ENCODE measurements around the gene SLC2A6. TPM values are rescaled to one million over a fixed set of nuclear protein-coding genes. Genes with fewer than 3 reads are reported as not detected.

The SLC2A6 gene
- total RNA-seq, 1 donor from 2014 or later = 24.3 TPM

DNA sequence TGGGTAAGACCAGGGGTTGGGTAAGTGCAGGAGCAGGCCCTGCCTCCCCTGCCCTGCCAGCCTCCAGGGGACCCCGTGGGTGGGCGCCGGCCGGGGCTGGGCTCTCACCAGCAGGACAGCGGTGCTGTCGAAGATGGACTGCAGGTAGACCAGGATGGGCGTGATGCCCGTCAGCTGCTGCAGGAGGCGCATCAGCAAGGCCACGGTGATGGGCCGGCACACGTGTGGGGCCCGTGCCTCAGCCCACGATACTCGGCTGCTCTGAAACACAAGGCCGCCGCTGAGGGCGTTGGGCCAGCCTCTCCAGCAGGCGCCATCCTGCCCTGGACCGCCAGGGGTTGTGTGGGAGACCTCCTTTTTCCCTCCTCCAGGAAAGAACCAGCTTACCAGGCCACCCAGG is 4.0 kb downstream of the SLC2A6 start:
- Histone ChIP-seq H3K36me3 (ENCODE audit: insufficient read depth, low read length) (no peaks in the 10 kb centered on the region), H3K4me1 (ENCODE audit: insufficient read depth, low read length) (peaks cover 14% of the 10 kb centered on the region), H3K9ac (ENCODE audit: low read length) (no peak overlapping the region), H4K20me1 (ENCODE audit: insufficient read depth, low read length) (peaks cover 20% of the 10 kb centered on the region), H3K79me2 (ENCODE audit: insufficient read depth, low read length) (peaks cover 11% of the 10 kb centered on the region), H2AFZ (ENCODE audit: low read depth, low read length) (no peak overlapping the region), H3K4me3 (ENCODE audit: insufficient read depth, low read depth, low read length) (no peak overlapping the region), H3K4me2 (ENCODE audit: low read length) (no peak overlapping the region), H3K27ac (ENCODE audit: low read depth, low read length) (no peak overlapping the region), H3K27me3 (ENCODE audit: insufficient read depth, low read length) (no peaks in the 10 kb centered on the region), H3K9me3 (ENCODE audit: insufficient read depth, low read depth, low read length) (no peaks in the 10 kb centered on the region)
- Mint-ChIP-seq H3K4me3 (ENCODE audit: unreplicated experiment) (no peak overlapping the region), H3K4me1 (ENCODE audit: low read depth, unreplicated experiment) (peaks cover 3% of the 10 kb centered on the region), H3K27me3 (ENCODE audit: low read depth, unreplicated experiment) (no peaks in the 10 kb centered on the region), H3K27ac (ENCODE audit: unreplicated experiment) (no peak overlapping the region), H3K9me3 (ENCODE audit: unreplicated experiment) (no peaks in the 10 kb centered on the region), H3K36me3 (ENCODE audit: low read depth, unreplicated experiment) (peaks cover 2% of the 10 kb centered on the region)
- FAIRE-seq (no peak), DNase-seq (ENCODE audit: low read depth) (no peak)
- TF ChIP-seq, protein P1, sequence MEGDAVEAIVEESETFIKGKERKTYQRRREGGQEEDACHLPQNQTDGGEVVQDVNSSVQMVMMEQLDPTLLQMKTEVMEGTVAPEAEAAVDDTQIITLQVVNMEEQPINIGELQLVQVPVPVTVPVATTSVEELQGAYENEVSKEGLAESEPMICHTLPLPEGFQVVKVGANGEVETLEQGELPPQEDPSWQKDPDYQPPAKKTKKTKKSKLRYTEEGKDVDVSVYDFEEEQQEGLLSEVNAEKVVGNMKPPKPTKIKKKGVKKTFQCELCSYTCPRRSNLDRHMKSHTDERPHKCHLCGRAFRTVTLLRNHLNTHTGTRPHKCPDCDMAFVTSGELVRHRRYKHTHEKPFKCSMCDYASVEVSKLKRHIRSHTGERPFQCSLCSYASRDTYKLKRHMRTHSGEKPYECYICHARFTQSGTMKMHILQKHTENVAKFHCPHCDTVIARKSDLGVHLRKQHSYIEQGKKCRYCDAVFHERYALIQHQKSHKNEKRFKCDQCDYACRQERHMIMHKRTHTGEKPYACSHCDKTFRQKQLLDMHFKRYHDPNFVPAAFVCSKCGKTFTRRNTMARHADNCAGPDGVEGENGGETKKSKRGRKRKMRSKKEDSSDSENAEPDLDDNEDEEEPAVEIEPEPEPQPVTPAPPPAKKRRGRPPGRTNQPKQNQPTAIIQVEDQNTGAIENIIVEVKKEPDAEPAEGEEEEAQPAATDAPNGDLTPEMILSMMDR (IDR thresholded peaks at IDR 0.05; ENCODE audit: insufficient read depth, low read depth, low read length) = no peak
- no peak for TF ChIP-seq EZH2 (IDR thresholded peaks at IDR 0.05; ENCODE audit: insufficient read depth, low read length)

DNA sequence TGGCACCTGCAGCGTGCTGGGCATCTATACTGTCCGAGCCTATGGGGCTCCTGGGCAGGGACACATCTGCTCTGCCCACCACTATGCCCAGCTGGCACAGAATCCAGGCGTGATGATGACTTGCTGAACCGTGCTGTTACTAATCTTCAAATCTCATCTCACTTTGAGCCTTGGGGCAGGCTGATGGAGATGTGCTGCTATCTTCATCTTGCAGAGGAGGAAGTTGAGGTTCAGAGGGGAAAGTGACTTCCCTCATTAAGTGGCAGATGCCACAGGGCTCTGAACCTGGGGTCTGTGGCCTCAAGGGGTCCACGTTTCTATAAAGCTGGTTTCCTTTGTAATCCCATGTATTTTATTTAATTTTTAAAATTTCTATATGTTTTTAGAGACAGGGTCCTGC is 4.7 kb downstream of the SLC2A6 start:
- Histone ChIP-seq H3K9ac (ENCODE audit: low read length) (no peak overlapping the region), H3K27ac (ENCODE audit: low read depth, low read length) (no peak overlapping the region), H3K36me3 (ENCODE audit: insufficient read depth, low read length) (no peaks in the 10 kb centered on the region), H3K4me3 (ENCODE audit: insufficient read depth, low read depth, low read length) (no peak overlapping the region), H2AFZ (ENCODE audit: low read depth, low read length) (no peak overlapping the region), H3K27me3 (ENCODE audit: insufficient read depth, low read length) (no peaks in the 10 kb centered on the region), H4K20me1 (ENCODE audit: insufficient read depth, low read length) (peaks cover 20% of the 10 kb centered on the region), H3K79me2 (ENCODE audit: insufficient read depth, low read length) (peaks cover 11% of the 10 kb centered on the region), H3K4me1 (ENCODE audit: insufficient read depth, low read length) (peaks cover 11% of the 10 kb centered on the region), H3K9me3 (ENCODE audit: insufficient read depth, low read depth, low read length) (no peaks in the 10 kb centered on the region), H3K4me2 (ENCODE audit: low read length) (no peak overlapping the region)
- Mint-ChIP-seq H3K27ac (ENCODE audit: unreplicated experiment) (no peak overlapping the region), H3K27me3 (ENCODE audit: low read depth, unreplicated experiment) (no peaks in the 10 kb centered on the region), H3K9me3 (ENCODE audit: unreplicated experiment) (no peaks in the 10 kb centered on the region), H3K36me3 (ENCODE audit: low read depth, unreplicated experiment) (peaks cover 2% of the 10 kb centered on the region), H3K4me1 (ENCODE audit: low read depth, unreplicated experiment) (peaks cover 3% of the 10 kb centered on the region), H3K4me3 (ENCODE audit: unreplicated experiment) (no peak overlapping the region)
- TF ChIP-seq EZH2 (IDR thresholded peaks at IDR 0.05; ENCODE audit: insufficient read depth, low read length) = no peak
- TF ChIP-seq, protein P1 (IDR thresholded peaks at IDR 0.05; ENCODE audit: insufficient read depth, low read depth, low read length) = no peak
- DNase-seq (ENCODE audit: low read depth) (no peak), FAIRE-seq (no peak)

DNA sequence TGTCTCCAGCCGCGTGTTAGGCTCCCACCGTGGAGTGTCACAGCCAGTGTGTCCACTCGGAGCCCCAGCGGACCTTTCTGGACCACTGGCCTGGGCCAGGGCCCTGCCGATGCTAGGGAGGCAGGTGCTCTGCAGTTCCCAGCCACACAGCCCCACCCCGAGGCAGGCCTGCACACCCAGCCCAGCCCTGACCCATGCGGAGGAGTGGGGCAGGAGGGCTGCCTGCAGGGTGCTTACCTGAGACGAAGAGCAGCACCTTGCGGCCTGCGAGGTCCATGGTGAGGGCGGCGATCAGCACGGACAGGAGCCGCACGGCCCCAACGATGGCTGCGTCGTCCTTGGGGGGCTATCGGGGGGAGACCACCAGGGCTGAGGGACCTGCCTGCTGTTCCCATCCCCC is 5.2 kb downstream of the SLC2A6 start:
- no peak for DNase-seq (ENCODE audit: low read depth)
- Histone ChIP-seq H3K27me3 (ENCODE audit: insufficient read depth, low read length) (no peaks in the 10 kb centered on the region), H3K9me3 (ENCODE audit: insufficient read depth, low read depth, low read length) (no peaks in the 10 kb centered on the region), H4K20me1 (ENCODE audit: insufficient read depth, low read length) (peaks cover 20% of the 10 kb centered on the region), H3K36me3 (ENCODE audit: insufficient read depth, low read length) (no peaks in the 10 kb centered on the region), H2AFZ (ENCODE audit: low read depth, low read length) (no peak overlapping the region), H3K4me2 (ENCODE audit: low read length) (no peak overlapping the region), H3K27ac (ENCODE audit: low read depth, low read length) (no peak overlapping the region), H3K9ac (ENCODE audit: low read length) (no peak overlapping the region), H3K4me1 (ENCODE audit: insufficient read depth, low read length) (peaks cover 9% of the 10 kb centered on the region), H3K4me3 (ENCODE audit: insufficient read depth, low read depth, low read length) (no peak overlapping the region), H3K79me2 (ENCODE audit: insufficient read depth, low read length) (peaks cover 11% of the 10 kb centered on the region)
- TF ChIP-seq EZH2 (IDR thresholded peaks at IDR 0.05; ENCODE audit: insufficient read depth, low read length) = no peak
- TF ChIP-seq, protein P1 (IDR thresholded peaks at IDR 0.05; ENCODE audit: insufficient read depth, low read depth, low read length) = no peak
- Mint-ChIP-seq H3K9me3 (ENCODE audit: unreplicated experiment) (no peaks in the 10 kb centered on the region), H3K4me3 (ENCODE audit: unreplicated experiment) (no peak overlapping the region), H3K36me3 (ENCODE audit: low read depth, unreplicated experiment) (peaks cover 2% of the 10 kb centered on the region), H3K27ac (ENCODE audit: unreplicated experiment) (no peak overlapping the region), H3K27me3 (ENCODE audit: low read depth, unreplicated experiment) (no peaks in the 10 kb centered on the region), H3K4me1 (ENCODE audit: low read depth, unreplicated experiment) (peaks cover 3% of the 10 kb centered on the region)
- FAIRE-seq = no peak

Measured in astrocyte (in vitro differentiated cells and primary cell).